ENCODE data around the gene SULT2A1.
"Not testable (repeated sequence)": the region's sequence is repeated elsewhere in the genome, so short reads cannot be mapped to it uniquely, and the experiment has no call there.

The SULT2A1 gene

GRCh38 chr19:47860602-47861297 lies 25.4 kb downstream of the SULT2A1 start:
- DNase-seq (ENCODE audit: low read depth) = no peak
- TF ChIP-seq CTCF (conservative IDR thresholded peaks at IDR 0.05; ENCODE audit: low read depth, low read length) = no peak
- no peak overlapping the region for H3K4me3 ChIP-seq (ENCODE audit: low read length)

- not testable (repeated sequence) for H3K4me3 ChIP-seq (ENCODE audit: low read length); DNase-seq (ENCODE audit: low read depth)
Observed at GRCh38 chr19:47859838-47860237, 26.3 kb downstream of the SULT2A1 start.

- not testable (repeated sequence) for H3K4me3 ChIP-seq (ENCODE audit: low read length); DNase-seq (ENCODE audit: low read depth)
Observed at GRCh38 chr19:47858646-47859285, 27.3 kb downstream of the SULT2A1 start, which contains the start of gene TPRX2. TPRX2 (plus strand) TSS chr19:47859235; CDS start chr19:47859247, 12 bp downstream.

GRCh38 chr19:47858231-47858630 lies 27.9 kb downstream of the SULT2A1 start:
- peak; percentile 54 for DNase-seq (ENCODE audit: low read depth)
- H3K4me3 ChIP-seq (ENCODE audit: low read length) = not testable (repeated sequence)

GRCh38 chr19:47854459-47854858 lies 31.7 kb downstream of the SULT2A1 start:
- no peak overlapping the region for H3K4me3 ChIP-seq (ENCODE audit: low read length)
- no peak for DNase-seq (ENCODE audit: low read depth)
- no peak for TF ChIP-seq CTCF (conservative IDR thresholded peaks at IDR 0.05; ENCODE audit: low read depth, low read length)

- TF ChIP-seq CTCF (conservative IDR thresholded peaks at IDR 0.05; ENCODE audit: low read depth, low read length) = no peak
- H3K4me3 ChIP-seq (ENCODE audit: low read length) = no peak overlapping the region
- DNase-seq (ENCODE audit: low read depth) = no peak
Observed at GRCh38 chr19:47853003-47853402, 33.1 kb downstream of the SULT2A1 start.

GRCh38 chr19:47848823-47849473 lies 37.2 kb downstream of the SULT2A1 start:
- peak; percentile 93 for DNase-seq (ENCODE audit: low read depth)

GRCh38 chr19:47848425-47848822 lies 37.7 kb downstream of the SULT2A1 start:
- DNase-seq (ENCODE audit: low read depth) = no peak
- no peak for TF ChIP-seq CTCF (conservative IDR thresholded peaks at IDR 0.05; ENCODE audit: low read depth, low read length)
- no peak overlapping the region for H3K4me3 ChIP-seq (ENCODE audit: low read length)

More at GRCh38 chr19:47848823-47849473, 37.2 kb downstream of the SULT2A1 start:
- TF ChIP-seq CTCF (conservative IDR thresholded peaks at IDR 0.05; ENCODE audit: low read depth, low read length) = peak; percentile 72
- H3K4me3 ChIP-seq (ENCODE audit: low read length) = peak overlapping the region; percentile 0
